SU-DHL-6 (cell line): ENCODE measurements around the gene CIP2A.
"Not testable (repeated sequence)": the region's sequence is repeated elsewhere in the genome, so short reads cannot be mapped to it uniquely, and the experiment has no call there.

Source experiments
- H2AFZ ChIP-seq: fragments of 200-600 bp; sonication (generic); 2 replicates; pipeline ENCODE4 v1.6.1; 2014; ENCODE audit warnings: low read depth, mild to moderate bottlenecking, moderate library complexity, mixed read lengths, antibody characterized with exemption, low read length; ENCODE audit not compliant: severe bottlenecking
- H3F3A ChIP-seq: fragments of 200-600 bp; shearing (Covaris generic); 2 replicates; pipeline ENCODE4 v1.6.0; 2016; ENCODE audit warnings: antibody characterized with exemption, mild to moderate bottlenecking; ENCODE audit not compliant: insufficient read depth
- H3K27ac ChIP-seq: fragments of 200-600 bp; sonication (generic); 2 replicates; pipeline ENCODE4 v1.5.1; 2016; ENCODE audit warnings: low read depth, mild to moderate bottlenecking, low read length, moderate library complexity, mixed read lengths
- H3K27me3 ChIP-seq: fragments of 200-600 bp; sonication (generic), shearing (Covaris generic); 2 replicates; pipeline ENCODE4 v1.6.0; 2014; ENCODE audit warnings: mild to moderate bottlenecking, low read length
- H3K36me3 ChIP-seq: fragments of 200-600 bp; sonication (generic); 2 replicates; pipeline ENCODE4 v1.6.1; 2014; ENCODE audit warnings: mild to moderate bottlenecking, low read length, mixed read lengths
- H3K4me2 ChIP-seq: fragments of 300-600, 200-600 bp; shearing (Covaris generic), sonication (generic); 2 replicates; pipeline ENCODE4 v1.6.0; 2014; ENCODE audit warnings: low read length, low read depth, mild to moderate bottlenecking; ENCODE audit not compliant: poor library complexity, severe bottlenecking
- H3K4me3 ChIP-seq: fragments of 200-600 bp; sonication (generic); 2 replicates; pipeline ENCODE4 v1.5.1; 2014; ENCODE audit warnings: antibody characterized with exemption, low read length, mild to moderate bottlenecking, mixed read lengths; ENCODE audit not compliant: insufficient read depth, poor library complexity, severe bottlenecking
- H3K79me2 ChIP-seq: fragments of 200-600 bp; sonication (generic); 2 replicates; pipeline ENCODE4 v1.6.1; 2014; ENCODE audit warnings: mild to moderate bottlenecking, low read length, moderate library complexity; ENCODE audit not compliant: insufficient read depth
- H3K9ac ChIP-seq: fragments of 200-600 bp; sonication (generic); 2 replicates; pipeline ENCODE4 v1.7.0; 2014; ENCODE audit warnings: mild to moderate bottlenecking, low read length
- H3K9me2 ChIP-seq: fragments of 200-600 bp; sonication (generic); replicated peaks from 2 replicates; pipeline ENCODE4 v1.6.1; 2014; ENCODE audit warnings: low read length; ENCODE audit not compliant: insufficient read depth
- H3K9me3 ChIP-seq: fragments of 200-600 bp; sonication (generic); 2 replicates; pipeline ENCODE4 v1.6.1; 2014; ENCODE audit warnings: low read length, mixed read lengths; ENCODE audit not compliant: insufficient read depth
- H4K20me1 ChIP-seq: fragments of 200-600 bp; sonication (generic); 2 replicates; pipeline ENCODE4 v1.6.1; 2014; ENCODE audit warnings: low read depth, mild to moderate bottlenecking, antibody characterized with exemption, low read length, moderate library complexity, mixed read lengths
- CTCF ChIP-seq: fragments of 200-600 bp; sonication (generic); IDR thresholded peaks from one replicate; pipeline ENCODE4 v1.5.1; 2017; ENCODE audit warnings: antibody characterized with exemption, mild to moderate bottlenecking, low read length, moderate library complexity; ENCODE audit not compliant: insufficient read depth, poor library complexity, severe bottlenecking
- EZH2phosphoT487 ChIP-seq: fragments of 200-600 bp; sonication (generic), shearing (Covaris generic); conservative IDR thresholded peaks from 2 replicates; pipeline ENCODE4 v1.6.1; 2018; ENCODE audit warnings: mild to moderate bottlenecking, antibody characterized with exemption, low read length, moderate library complexity, mixed read lengths

Gene CIP2A

DNA sequence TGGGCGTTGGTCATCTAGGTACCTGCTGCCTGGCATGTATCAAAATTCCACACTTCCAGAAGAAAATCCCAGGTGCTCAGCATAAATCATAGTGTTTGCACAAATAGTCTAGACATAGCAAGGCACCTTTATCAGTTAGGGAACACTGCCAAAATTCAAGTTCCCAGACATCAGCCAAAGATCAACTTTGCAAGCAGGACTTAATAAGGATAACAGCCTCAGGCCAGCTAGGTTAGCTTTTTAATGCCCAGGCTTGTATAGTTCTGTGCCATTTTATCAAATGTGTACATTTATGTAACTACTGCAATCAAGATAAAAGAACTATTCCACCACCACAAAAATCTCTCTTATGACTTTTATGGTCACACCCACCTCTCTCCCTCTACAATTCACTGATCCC, 31.0 kb upstream of the CIP2A start:
- TF ChIP-seq CTCF, result no peak
- no peak for TF ChIP-seq EZH2phosphoT487
- H3K79me2 ChIP-seq, result no peaks in the 10 kb centered on the region
- no peak overlapping the region for H3K27ac ChIP-seq

DNA sequence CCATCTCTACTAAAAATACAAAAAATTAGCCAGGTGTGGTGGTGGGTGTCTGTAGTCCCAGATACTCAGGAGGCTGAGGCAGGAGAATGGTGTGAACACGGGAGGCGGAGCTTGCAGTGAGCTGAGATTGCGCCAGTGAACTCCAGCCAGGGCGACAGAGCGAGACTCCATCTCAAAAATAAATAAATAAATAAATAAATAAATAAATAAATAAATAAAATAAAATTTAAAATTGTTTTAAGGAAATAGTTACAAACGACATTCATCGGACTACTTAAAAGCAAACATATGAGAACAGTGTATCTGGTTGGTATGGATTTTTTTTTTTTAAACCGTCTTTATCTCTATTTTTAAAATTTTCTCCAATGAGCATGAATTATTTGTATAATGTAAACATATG, 26.9 kb upstream of the CIP2A start:
- H3K4me2 ChIP-seq, result not testable (repeated sequence)

More for the DNA sequence above, 31.0 kb upstream of the CIP2A start:
- H3K4me2 ChIP-seq, result no peak overlapping the region
- no peak overlapping the region for H3K9ac ChIP-seq
- no peaks in the 10 kb centered on the region for H3K27me3 ChIP-seq
- H4K20me1 ChIP-seq, result no peaks in the 10 kb centered on the region
- no peaks in the 10 kb centered on the region for H3K9me3 ChIP-seq
- no peaks in the 10 kb centered on the region for H3K9me2 ChIP-seq
- H2AFZ ChIP-seq, result no peak overlapping the region
- H3K36me3 ChIP-seq, result no peaks in the 10 kb centered on the region
- H3K4me3 ChIP-seq, result no peak overlapping the region
- H3F3A ChIP-seq, result no peaks in the 10 kb centered on the region

GRCh38 chr3:108610651-108611050, 21.4 kb upstream of the CIP2A start:
- Histone ChIP-seq H3K4me2 (no peak overlapping the region), H3K27ac (no peak overlapping the region), H3K9ac (no peak overlapping the region), H3K9me2 (no peaks in the 10 kb centered on the region), H3K27me3 (no peaks in the 10 kb centered on the region), H3K4me3 (no peak overlapping the region), H3K36me3 (peaks cover 4% of the 10 kb centered on the region; the same call in 1 of the 2 replicates), H4K20me1 (no peaks in the 10 kb centered on the region), H2AFZ (no peak overlapping the region), H3F3A (no peaks in the 10 kb centered on the region), H3K9me3 (no peaks in the 10 kb centered on the region), H3K79me2 (no peaks in the 10 kb centered on the region)
- TF ChIP-seq EZH2phosphoT487 (no peak), CTCF (no peak)

More for the DNA sequence above, 26.9 kb upstream of the CIP2A start:
- not testable (repeated sequence) for H4K20me1 ChIP-seq, H3K9me2 ChIP-seq, H2AFZ ChIP-seq, H3K79me2 ChIP-seq, H3K4me3 ChIP-seq, H3K36me3 ChIP-seq, H3K27me3 ChIP-seq, H3F3A ChIP-seq, H3K9ac ChIP-seq, H3K9me3 ChIP-seq, H3K27ac ChIP-seq

- Histone ChIP-seq H3K4me2 (no peak overlapping the region), H3K27ac (no peak overlapping the region), H3K4me3 (no peak overlapping the region), H2AFZ (no peak overlapping the region), H3K79me2 (no peaks in the 10 kb centered on the region), H3F3A (no peaks in the 10 kb centered on the region), H3K9me3 (no peaks in the 10 kb centered on the region), H3K9me2 (no peaks in the 10 kb centered on the region), H3K27me3 (no peaks in the 10 kb centered on the region), H3K9ac (no peak overlapping the region), H3K36me3 (peaks cover 4% of the 10 kb centered on the region; the same call in 1 of the 2 replicates), H4K20me1 (no peaks in the 10 kb centered on the region)
- TF ChIP-seq EZH2phosphoT487 (no peak), CTCF (no peak)
Measured at GRCh38 chr3:108608750-108609149, 19.5 kb upstream of the CIP2A start.
